Glutamatergic neuron (in vitro differentiated cells): ENCODE data around the gene CFAP90. TPM values are rescaled to one million over a fixed set of nuclear protein-coding genes. Genes with fewer than 3 reads are reported as not detected.

ENCODE experiments used
- DNase-seq: peaks from one replicate; pipeline ENCODE4 v3.0.0; 2022
- H3K27ac Mint-ChIP-seq: one replicate; pipeline ENCODE4 v1.8.0; 2020; ENCODE audit warnings: mild to moderate bottlenecking, mixed read lengths, inconsistent platforms; ENCODE audit not compliant: unreplicated experiment
- H3K27me3 Mint-ChIP-seq: one replicate; pipeline ENCODE4 v1.8.0; 2020; ENCODE audit warnings: mild to moderate bottlenecking, moderate library complexity, mixed read lengths, inconsistent platforms; ENCODE audit not compliant: unreplicated experiment
- H3K36me3 Mint-ChIP-seq: one replicate; pipeline ENCODE4 v1.8.0; 2020; ENCODE audit warnings: mild to moderate bottlenecking, mixed read lengths, inconsistent platforms; ENCODE audit not compliant: unreplicated experiment
- H3K4me1 Mint-ChIP-seq: one replicate; pipeline ENCODE4 v1.8.0; 2020; ENCODE audit warnings: mild to moderate bottlenecking, low read depth, mixed read lengths, inconsistent platforms; ENCODE audit not compliant: unreplicated experiment
- H3K4me3 Mint-ChIP-seq: one replicate; pipeline ENCODE4 v1.8.0; 2020; ENCODE audit warnings: mild to moderate bottlenecking, mixed read lengths, inconsistent platforms; ENCODE audit not compliant: unreplicated experiment
- H3K9me3 Mint-ChIP-seq: one replicate; pipeline ENCODE4 v1.8.0; 2020; ENCODE audit warnings: mild to moderate bottlenecking, moderate library complexity, mixed read lengths, inconsistent platforms; ENCODE audit not compliant: unreplicated experiment
- long read RNA-seq: library from polyadenylated mRNA; unstranded; transcript quantifications from one replicate; pipeline ENCODE4 v2.0.0, GENCODE V29; 2020; ENCODE audit not compliant: unreplicated experiment
- total RNA-seq: library from RNA; stranded (reverse); fragmentation: NEBNext Ultra II Directional; extraction: Animal tissue kit (Norgen Biotek cat#: 25700); gene quantifications from one replicate; pipeline ENCODE4 v1.2.1, GENCODE V29; 2021; ENCODE audit not compliant: unreplicated experiment
- TF ChIP-seq, protein P1 (sequence below): fragments of 200-600 bp; sonication (generic); IDR thresholded peaks from one replicate; pipeline ENCODE4 v1.5.0; 2021; ENCODE audit not compliant: partially characterized antibody, unreplicated experiment

CFAP90 gene, protein sequence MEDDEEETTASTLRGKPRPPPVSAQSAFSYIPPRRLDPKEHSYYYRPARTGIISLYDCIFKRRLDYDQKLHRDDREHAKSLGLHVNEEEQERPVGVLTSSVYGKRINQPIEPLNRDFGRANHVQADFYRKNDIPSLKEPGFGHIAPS
- not detected for total RNA-seq
- long read RNA-seq = 0 reads

DNA sequence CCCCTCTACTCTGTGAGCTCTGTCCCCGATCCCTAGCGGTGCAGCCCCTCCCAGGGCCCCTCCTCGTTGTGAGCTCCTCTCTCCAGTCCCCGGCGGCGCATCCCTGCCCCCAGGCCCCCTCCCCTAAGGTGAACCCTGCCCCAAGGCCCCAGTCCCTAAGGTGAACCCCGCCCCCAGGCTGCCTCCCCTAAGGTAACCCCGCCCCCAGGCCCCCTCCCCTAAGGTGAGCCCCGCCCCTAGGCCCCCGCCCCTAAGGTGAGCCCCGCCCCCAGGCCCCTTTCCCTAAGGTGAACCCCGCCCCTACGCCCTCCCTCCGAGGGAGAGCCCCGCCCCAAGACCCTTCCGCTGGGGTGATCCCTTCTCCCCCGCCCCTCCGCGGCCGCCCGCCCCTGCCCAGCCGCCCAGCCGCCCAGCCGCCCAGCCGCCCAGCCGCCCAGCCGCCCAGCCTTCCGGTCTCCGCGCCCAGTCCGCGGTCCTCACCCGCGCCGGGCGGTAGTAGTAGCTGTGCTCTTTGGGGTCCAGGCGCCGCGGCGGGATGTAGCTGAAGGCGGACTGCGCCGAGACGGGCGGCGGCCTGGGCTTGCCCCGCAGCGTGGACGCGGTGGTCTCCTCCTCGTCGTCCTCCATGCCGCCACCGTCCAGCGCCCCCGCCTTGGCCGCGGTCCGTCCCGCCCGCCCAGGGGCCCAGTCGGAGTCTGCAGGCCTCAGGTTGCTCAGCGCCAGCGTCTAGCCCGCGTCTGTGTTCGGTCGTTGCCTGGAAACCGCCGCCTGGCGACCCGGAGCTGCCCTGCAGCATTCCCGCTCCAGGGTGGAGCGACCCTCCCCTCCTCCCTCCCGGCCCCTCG is at the start of gene CFAP90:
CFAP90 (minus strand) TSS at position 739 of the 845 bp plus-strand sequence; CDS start at position 627, 112 bp downstream.
- Mint-ChIP-seq H3K27ac (no peak within 1 kb of the TSS), H3K4me1 (peaks cover 4% of the 10 kb centered on the region), H3K9me3 (peaks cover 4% of the 10 kb centered on the region), H3K27me3 (peaks cover 7% of the 10 kb centered on the region), H3K36me3 (peaks cover 4% of the 10 kb centered on the region), H3K4me3 (peak within 1 kb of the TSS; percentile 90)
- peak; percentile 87 for DNase-seq
- TF ChIP-seq, protein P1, sequence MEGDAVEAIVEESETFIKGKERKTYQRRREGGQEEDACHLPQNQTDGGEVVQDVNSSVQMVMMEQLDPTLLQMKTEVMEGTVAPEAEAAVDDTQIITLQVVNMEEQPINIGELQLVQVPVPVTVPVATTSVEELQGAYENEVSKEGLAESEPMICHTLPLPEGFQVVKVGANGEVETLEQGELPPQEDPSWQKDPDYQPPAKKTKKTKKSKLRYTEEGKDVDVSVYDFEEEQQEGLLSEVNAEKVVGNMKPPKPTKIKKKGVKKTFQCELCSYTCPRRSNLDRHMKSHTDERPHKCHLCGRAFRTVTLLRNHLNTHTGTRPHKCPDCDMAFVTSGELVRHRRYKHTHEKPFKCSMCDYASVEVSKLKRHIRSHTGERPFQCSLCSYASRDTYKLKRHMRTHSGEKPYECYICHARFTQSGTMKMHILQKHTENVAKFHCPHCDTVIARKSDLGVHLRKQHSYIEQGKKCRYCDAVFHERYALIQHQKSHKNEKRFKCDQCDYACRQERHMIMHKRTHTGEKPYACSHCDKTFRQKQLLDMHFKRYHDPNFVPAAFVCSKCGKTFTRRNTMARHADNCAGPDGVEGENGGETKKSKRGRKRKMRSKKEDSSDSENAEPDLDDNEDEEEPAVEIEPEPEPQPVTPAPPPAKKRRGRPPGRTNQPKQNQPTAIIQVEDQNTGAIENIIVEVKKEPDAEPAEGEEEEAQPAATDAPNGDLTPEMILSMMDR = peak; percentile 55

DNA sequence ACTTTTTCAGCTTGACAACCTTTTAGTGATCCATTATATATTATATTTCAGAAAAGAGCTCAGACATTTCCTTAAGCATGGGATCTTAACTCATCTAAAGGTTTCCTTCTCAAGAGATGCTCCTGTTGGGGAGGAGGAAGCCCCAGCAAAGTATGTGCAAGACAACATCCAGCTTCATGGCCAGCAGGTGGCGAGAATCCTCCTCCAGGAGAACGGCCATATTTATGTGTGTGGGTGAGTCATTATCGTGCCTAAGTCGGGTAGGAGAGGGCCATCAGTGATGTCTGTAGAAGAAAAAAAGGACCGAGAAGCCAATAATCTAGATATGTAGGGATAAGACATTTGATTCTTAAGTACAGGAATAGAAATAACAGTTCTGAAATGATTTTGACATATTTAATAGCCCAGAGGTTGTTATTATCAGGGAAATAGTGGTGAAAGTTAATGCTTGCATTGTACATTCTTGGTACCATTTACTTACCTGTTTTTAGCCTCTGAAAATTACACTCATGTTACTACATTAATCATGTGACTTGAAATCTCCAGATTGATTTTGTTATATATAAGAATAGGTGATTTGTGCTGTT is 46.2 kb upstream of the CFAP90 start:
- H3K4me1 Mint-ChIP-seq = peaks cover 3% of the 10 kb centered on the region
- peaks cover 5% of the 10 kb centered on the region for H3K36me3 Mint-ChIP-seq
- TF ChIP-seq, protein P1 = peak; percentile 32
- peak; percentile 46 for DNase-seq
- H3K4me3 Mint-ChIP-seq = no peak overlapping the region
- H3K27me3 Mint-ChIP-seq = peaks cover 2% of the 10 kb centered on the region
- H3K9me3 Mint-ChIP-seq = no peaks in the 10 kb centered on the region
- H3K27ac Mint-ChIP-seq = no peak overlapping the region

DNA sequence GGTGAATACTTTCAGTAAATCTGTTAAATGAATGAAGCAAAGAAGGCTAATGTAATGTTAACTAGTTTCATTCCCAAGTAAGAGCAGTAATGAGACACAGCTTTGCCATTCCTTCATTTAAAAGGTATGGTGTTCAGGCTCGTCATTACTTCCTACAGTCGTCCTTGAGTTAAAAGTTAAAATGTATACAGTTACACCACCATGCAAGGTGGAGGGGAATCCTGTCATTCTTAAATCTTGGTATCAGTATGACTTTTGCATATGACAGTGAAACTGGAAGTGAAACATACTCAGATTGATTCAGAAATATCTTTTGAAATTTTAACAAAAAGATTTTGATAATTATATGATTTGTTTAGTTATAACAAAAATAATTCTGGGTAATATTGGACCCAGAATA is 43.9 kb upstream of the CFAP90 start:
- Mint-ChIP-seq H3K36me3 (peaks cover 5% of the 10 kb centered on the region), H3K27me3 (peaks cover 2% of the 10 kb centered on the region), H3K4me1 (peaks cover 3% of the 10 kb centered on the region), H3K9me3 (no peaks in the 10 kb centered on the region), H3K27ac (no peak overlapping the region), H3K4me3 (no peak overlapping the region)
- no peak for DNase-seq
- TF ChIP-seq, protein P1 = no peak

DNA sequence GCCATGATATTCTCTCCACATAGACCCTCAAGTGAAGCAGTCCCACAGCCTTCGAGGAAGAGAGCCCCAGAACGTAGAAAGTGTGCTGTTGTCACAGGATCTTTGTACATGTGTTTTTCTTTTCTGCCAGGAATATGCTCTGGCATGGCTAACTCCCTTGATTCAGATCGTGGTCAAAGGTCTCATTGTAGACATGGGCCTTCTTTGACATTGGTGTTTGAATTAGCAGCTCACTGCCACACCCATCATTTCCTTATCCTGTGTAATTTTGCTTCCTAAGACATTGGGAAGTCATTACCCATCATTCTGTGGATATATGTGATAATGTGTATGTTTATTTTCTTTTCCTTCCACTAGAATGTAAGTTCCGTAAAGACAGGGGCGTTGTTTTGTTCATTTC is 43.5 kb upstream of the CFAP90 start:
- H3K4me3 Mint-ChIP-seq = no peak overlapping the region
- peaks cover 3% of the 10 kb centered on the region for H3K4me1 Mint-ChIP-seq
- H3K36me3 Mint-ChIP-seq = peaks cover 5% of the 10 kb centered on the region
- TF ChIP-seq, protein P1 = no peak
- H3K9me3 Mint-ChIP-seq = no peaks in the 10 kb centered on the region
- peak overlapping the region; percentile 60 for H3K27ac Mint-ChIP-seq
- H3K27me3 Mint-ChIP-seq = peaks cover 2% of the 10 kb centered on the region
- DNase-seq = no peak
